AG09309 (cell line): ENCODE data around the gene TOR1A.

ENCODE experiments used
- DNase-seq: peaks from one replicate; pipeline ENCODE4 v3.0.0-alpha.2; 2010; ENCODE audit warnings: low read depth
- H3K4me3 ChIP-seq: 2 replicates; pipeline ENCODE4 v1.5.1; 2011; ENCODE audit warnings: mild to moderate bottlenecking, low read depth, low read length, moderate library complexity; ENCODE audit not compliant: control insufficient read depth
- TF ChIP-seq, protein P1 (sequence below): IDR thresholded peaks from 2 replicates; pipeline ENCODE4 v1.5.1; 2011; ENCODE audit warnings: mild to moderate bottlenecking, low read depth, low read length, inconsistent platforms; ENCODE audit not compliant: insufficient read depth, control insufficient read depth; ENCODE audit errors: missing control alignments

TOR1A gene

GRCh38 chr9:129867136-129868022 lies 43.4 kb upstream of the TOR1A start:
- TF ChIP-seq, protein P1, sequence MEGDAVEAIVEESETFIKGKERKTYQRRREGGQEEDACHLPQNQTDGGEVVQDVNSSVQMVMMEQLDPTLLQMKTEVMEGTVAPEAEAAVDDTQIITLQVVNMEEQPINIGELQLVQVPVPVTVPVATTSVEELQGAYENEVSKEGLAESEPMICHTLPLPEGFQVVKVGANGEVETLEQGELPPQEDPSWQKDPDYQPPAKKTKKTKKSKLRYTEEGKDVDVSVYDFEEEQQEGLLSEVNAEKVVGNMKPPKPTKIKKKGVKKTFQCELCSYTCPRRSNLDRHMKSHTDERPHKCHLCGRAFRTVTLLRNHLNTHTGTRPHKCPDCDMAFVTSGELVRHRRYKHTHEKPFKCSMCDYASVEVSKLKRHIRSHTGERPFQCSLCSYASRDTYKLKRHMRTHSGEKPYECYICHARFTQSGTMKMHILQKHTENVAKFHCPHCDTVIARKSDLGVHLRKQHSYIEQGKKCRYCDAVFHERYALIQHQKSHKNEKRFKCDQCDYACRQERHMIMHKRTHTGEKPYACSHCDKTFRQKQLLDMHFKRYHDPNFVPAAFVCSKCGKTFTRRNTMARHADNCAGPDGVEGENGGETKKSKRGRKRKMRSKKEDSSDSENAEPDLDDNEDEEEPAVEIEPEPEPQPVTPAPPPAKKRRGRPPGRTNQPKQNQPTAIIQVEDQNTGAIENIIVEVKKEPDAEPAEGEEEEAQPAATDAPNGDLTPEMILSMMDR, result no peak
- no peak overlapping the region for H3K4me3 ChIP-seq
- DNase-seq, result no peak

DNA sequence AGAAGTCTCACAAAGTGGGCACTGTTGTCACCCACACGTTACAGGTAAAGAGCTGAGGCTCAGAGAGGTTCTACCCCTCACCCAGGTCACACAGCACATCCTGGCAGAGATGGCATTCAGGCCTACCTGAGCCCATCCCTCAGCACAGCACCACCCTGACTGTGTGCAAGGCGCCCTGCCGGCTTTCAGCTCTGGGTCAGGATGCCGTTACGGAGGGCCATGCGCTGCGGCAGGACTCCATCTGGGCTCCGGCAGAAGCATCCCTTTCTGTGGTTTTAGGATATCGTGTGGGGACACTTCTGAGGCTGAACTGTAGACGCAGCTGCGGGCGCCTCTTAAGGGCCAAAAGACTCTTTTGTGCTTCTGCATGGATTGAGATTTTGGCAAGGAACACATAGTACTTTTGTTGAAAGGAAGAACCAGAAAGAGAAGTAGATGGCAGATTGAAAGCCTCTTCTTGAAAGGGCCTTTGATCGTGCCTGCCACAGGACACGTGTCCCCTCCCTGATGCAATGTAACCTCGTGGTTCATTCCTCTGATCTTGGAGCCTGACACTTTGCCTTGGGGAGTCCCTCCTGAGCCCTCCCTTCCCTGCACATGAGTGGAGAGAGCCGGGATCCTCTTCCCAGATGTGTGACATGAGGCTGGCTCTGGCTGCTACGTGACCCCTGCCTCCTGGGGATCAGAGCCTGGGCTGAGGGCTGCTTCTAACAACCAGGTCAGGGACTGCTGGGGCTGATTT lies 42.6 kb upstream of the TOR1A start:
- DNase-seq, result no peak
- no peak overlapping the region for H3K4me3 ChIP-seq
- TF ChIP-seq, protein P1, result no peak

- TF ChIP-seq, protein P1, result no peak
- DNase-seq, result no peak
- no peak overlapping the region for H3K4me3 ChIP-seq
Measured at GRCh38 chr9:129865668-129866320, 41.9 kb upstream of the TOR1A start.

GRCh38 chr9:129864991-129865647 lies 41.2 kb upstream of the TOR1A start:
- no peak overlapping the region for H3K4me3 ChIP-seq
- no peak for DNase-seq
- TF ChIP-seq, protein P1, result no peak

GRCh38 chr9:129863059-129863690 lies 39.2 kb upstream of the TOR1A start:
- no peak for DNase-seq
- H3K4me3 ChIP-seq, result no peak overlapping the region

More at GRCh38 chr9:129863059-129863690, 39.2 kb upstream of the TOR1A start:
- TF ChIP-seq, protein P1, result no peak
